IPS-18c (cell line): Measurements from ENCODE around the gene ELP4.
"Not testable (repeated sequence)": the region's sequence is repeated elsewhere in the genome, so short reads cannot be mapped to it uniquely, and the experiment has no call there.

Experiments
- H3K4me3 ChIP-seq: 2 replicates; pipeline ENCODE4 v1.7.0; 2013; ENCODE audit warnings: low read depth, mild to moderate bottlenecking, low read length, moderate library complexity; ENCODE audit not compliant: insufficient read depth
- H3K9me3 ChIP-seq: one replicate; pipeline ENCODE4 v1.6.1; 2013; ENCODE audit warnings: mild to moderate bottlenecking, low read length, moderate library complexity; ENCODE audit not compliant: control insufficient read depth, insufficient read depth

The ELP4 gene

DNA sequence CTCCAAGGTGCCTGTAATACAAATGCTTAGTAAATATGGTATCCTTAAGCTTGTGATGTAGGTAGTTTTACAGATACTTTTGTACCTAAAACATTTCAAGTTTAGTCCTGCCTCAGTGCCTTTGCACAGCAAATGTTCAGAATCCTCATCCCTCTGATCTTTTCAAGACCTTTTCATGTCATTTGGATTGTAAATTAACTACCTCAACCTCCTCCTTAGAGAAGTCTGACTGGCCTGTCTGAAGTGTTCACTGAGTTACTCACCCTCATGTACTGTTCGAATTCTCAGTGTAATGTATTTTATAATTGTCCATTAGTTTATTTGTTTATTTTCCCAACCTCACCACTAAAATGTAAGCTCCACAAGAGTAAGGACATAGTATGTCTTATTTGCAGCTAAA, 147.5 kb downstream of the ELP4 start:
- H3K4me3 ChIP-seq: no peak overlapping the region
- no peaks in the 10 kb centered on the region for H3K9me3 ChIP-seq

DNA sequence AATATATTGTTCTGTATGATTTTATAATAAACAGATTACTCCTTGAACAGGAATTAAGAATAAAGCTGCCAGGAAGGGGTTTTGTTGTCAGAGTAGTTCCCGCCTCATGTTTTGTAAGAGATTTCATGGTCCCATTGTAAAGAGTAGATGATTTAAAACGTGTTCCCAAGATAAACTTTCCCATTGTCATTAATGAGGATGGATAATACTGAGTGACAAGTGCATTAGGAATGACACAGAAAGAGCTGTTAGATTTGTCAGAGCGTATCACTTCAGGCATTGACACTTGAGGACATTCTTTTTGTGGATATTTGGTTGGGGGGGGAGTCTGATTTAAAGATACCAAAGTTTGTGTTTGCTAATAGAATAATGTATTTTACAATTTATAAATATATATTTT, 154.6 kb downstream of the ELP4 start:
- no peak overlapping the region for H3K4me3 ChIP-seq
- H3K9me3 ChIP-seq: no peaks in the 10 kb centered on the region

DNA sequence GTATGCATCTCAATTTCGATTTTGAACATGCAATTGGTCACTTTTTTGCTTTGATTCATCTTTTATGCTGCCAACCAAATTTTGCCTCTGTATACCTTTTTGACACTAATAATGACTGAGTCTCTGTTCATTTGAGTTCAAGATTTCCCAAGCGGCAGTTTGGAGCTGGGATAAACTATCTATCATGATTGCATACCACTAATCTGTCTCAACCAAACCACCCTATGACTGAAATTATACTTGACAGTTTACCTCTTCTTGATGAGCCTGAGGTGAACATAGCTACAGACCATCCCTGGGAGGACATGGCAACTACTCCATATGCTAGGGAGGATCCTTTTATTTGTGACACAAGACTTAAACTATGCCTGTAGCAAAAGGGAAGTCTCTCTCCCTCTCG, 155.4 kb downstream of the ELP4 start:
- no peaks in the 10 kb centered on the region for H3K9me3 ChIP-seq
- no peak overlapping the region for H3K4me3 ChIP-seq

DNA sequence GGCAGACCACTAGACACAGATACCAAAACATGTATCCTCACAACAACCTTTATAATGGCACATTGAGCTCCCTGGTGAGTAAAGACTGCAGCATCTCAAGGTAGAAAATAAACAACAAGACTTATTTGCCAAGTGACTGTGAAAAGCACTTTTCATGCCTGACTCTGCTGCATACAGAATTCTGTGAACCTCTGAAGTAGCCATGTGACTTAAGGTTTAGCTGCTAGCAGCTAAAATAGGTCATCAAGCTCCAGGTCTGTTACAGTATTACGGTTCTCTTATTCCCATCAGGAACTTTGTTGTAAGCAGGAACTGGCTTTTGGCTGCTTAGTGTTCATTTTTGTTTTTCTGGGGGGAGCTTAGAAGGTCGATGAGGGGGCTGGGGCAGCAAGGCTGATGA, 162.1 kb downstream of the ELP4 start:
- H3K4me3 ChIP-seq: no peak overlapping the region
- no peaks in the 10 kb centered on the region for H3K9me3 ChIP-seq

DNA sequence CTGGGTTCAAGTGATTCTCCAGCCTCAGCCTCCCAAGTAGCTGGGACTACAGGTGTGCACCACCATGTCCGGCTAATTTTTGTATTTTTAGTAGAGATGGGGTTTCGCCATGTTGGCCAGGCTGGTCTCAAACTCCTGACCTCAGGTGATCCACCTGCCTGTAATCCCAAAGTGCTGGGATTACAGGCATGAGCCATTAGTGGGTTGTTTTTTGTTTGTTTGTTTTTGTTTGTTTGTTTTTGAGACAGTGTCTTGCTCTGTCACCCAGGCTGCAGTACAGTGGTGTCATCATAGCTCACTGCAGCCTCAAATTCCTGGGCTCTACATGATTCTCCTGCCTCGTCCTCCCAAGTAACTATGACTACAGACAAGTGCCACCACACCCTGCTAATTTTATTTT, 163.5 kb downstream of the ELP4 start:
- H3K9me3 ChIP-seq, H3K4me3 ChIP-seq: not testable (repeated sequence)

DNA sequence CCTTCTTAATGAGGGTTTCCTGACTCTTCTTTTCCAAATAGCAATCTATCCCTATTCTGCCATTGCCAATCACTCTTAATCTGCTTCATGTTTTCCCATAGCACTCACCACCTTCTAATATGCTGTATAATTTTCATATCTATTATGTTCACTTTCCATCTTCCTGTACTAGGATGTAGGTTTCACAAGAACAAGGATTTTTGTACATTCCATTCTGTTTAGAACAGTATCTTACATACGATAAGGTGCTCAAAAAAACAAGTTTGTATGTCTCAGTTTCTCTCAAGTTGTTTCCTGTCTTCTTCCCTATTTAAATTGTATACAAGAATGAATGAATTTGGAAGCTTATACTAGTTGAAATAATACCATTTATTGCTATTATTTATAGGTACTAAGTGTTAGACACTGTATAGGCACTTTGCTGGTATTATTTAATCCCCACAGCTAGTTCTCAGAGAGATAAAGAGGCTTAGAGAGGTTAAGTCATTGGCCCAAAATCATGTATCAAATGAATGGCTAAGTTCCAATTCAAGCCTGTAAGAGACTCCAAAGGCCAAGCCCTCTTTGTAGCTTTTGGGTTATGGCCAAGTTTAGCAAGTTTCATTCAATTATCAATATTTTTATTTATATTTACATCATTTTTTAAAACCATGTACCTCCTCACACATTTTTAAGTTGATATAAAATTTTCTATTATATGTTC, 166.9 kb downstream of the ELP4 start:
- Histone ChIP-seq H3K4me3 (no peak overlapping the region), H3K9me3 (no peaks in the 10 kb centered on the region)

DNA sequence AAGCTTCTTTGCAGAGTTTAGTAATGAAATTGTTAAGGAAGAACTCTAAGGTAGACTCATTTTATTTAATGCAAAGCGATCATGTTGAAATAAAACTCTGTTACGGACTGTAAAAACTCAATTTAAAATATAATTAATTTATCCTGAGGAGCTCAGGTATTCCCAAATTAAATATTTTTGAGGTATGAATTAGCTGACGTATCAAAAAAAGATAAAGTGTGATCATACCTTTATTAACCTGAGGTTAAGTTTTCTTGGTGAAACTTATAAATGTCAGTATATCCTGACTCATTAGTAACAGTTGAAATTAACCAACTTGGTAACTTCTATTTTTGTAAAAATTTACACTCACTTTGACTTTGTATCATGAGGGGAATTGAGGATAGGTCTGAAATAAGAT, 171.2 kb downstream of the ELP4 start:
- H3K9me3 ChIP-seq: no peaks in the 10 kb centered on the region

DNA sequence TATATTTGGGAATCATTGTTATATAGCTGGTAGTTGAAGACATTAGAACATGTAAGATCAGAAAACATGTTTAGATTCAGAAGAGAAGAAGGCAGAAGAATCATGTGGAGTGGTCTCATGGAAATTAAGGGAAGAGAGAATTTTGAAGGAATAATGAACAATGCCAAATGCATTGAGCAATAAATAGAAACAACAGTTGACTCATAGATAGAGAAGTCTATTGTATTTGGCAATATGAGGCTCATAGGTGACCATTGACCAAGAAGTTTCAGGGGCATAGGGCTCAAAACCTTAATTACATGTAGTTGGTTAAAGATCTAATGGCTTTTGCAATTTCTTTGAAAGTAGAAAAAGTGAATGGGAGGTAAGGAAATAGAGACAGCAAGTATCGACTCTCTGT, 177.7 kb downstream of the ELP4 start:
- H3K9me3 ChIP-seq: no peaks in the 10 kb centered on the region

More for the DNA sequence above, 171.2 kb downstream of the ELP4 start:
- H3K4me3 ChIP-seq: no peak overlapping the region

DNA sequence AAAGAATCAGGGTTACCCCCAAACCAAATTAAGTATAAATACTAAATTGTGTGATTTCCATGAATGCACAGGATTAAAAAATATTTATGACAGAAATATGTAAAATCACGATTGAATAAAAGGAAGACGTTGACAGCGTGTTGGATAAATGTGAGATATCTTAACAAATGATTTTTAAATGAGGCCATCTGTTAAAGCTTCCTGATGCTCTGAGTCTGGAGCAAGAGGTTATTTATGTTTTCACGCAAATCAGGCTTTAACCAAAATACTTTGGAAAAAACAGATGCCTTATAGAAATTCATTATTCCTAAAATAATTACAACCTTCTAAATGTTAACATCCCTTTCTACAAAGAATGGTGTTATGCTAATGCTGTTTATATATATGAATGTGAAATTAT, 178.3 kb downstream of the ELP4 start:
- no peaks in the 10 kb centered on the region for H3K9me3 ChIP-seq
- H3K4me3 ChIP-seq: no peak overlapping the region

More for the DNA sequence above, 177.7 kb downstream of the ELP4 start:
- no peak overlapping the region for H3K4me3 ChIP-seq

DNA sequence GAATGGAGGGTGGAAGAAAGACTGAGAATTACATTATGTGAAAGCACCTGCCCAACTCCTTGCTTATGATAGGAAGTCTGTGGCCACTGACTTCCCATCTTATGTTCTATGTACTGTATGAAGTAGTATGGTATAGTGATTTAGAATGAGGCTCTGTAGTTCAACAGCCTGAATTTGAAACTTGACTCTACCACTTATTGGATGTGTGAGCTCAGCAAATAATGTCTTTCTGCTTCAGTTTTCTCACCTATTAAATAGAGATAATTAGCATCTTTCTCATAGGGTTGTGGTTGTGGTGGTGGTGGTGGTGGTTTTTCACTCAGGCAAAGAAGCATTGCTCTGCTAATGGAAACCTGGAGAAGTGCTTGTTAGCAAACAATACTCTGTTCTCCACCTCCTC, 180.0 kb downstream of the ELP4 start:
- H3K9me3 ChIP-seq: no peaks in the 10 kb centered on the region
- H3K4me3 ChIP-seq: no peak overlapping the region

DNA sequence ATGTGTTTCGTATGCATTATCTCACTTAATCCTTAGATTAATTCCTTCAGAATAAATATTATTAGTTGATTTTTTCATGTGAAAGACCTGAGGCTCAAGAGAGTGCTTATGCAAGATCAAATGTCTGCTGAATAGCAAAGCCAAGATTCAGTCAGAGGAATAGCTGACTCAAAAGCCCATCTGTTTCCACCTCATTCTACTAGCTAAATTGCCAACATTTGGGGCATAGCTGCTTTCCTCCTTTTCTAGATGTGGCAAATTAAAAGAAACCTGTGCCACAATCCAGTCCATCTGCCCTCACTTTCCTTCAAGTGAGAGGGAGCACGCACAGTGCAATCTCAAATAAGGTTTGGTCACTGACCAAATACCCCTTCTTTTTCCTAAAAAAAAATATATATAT, 180.5 kb downstream of the ELP4 start:
- no peak overlapping the region for H3K4me3 ChIP-seq
- no peaks in the 10 kb centered on the region for H3K9me3 ChIP-seq

DNA sequence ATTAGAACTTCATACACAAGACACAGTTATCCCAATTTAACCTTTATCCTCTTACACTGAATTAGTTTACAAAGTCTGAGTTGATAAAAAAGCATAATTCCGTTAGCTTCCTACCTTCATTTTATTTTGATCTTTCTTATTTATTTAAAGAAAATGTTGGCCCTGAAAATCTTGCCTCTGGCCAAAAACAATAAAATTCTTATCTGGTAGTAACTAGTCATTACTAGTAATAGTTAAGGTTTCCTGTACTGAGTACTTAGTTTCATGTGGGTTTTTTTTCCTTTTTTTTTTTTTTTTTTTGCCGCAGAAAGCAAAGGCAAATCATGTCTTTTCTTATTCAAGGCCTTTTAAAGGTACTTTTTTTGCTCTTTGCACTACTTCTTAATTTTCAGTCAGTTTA, 180.9 kb downstream of the ELP4 start:
- H3K9me3 ChIP-seq: no peaks in the 10 kb centered on the region
- no peak overlapping the region for H3K4me3 ChIP-seq

DNA sequence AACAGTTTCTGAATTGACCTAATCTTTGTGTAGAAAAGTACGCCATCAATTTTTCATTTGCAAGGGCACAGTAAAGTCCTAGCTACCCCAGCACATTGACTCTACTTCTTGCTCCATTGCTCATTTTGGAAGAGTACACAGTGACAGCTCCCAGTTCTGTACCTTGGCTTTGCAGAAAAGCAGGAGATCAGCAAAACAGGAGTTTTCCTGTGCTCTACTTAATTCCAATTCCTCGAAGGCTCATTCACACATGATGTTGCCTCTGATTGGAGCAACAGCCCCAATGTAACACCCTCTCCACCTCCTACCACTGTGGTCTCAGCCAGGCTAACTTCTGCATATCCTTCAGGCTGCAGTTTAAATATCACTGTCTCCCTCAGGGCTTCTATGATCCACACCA, 182.9 kb downstream of the ELP4 start:
- no peaks in the 10 kb centered on the region for H3K9me3 ChIP-seq

DNA sequence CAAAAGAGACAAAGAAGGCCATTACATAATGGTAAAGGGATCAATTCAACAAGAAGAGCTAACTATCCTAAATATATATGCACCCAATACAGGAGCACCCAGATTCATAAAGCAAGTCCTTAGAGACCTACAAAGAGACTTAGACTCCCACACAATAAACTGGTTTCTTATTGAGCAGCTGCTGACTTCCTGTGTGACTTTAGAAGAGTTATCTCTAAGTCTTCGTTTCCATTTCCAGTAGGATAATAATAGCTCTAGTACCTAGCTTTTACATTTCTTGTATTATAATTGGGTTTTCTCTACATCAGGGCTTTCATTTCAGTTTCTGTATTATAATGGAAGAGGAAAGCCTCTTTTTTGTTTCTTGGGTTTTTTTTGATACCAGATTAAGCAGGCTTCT, 187.5 kb downstream of the ELP4 start:
- not testable (repeated sequence) for H3K4me3 ChIP-seq, H3K9me3 ChIP-seq

More for the DNA sequence above, 182.9 kb downstream of the ELP4 start:
- no peak overlapping the region for H3K4me3 ChIP-seq

DNA sequence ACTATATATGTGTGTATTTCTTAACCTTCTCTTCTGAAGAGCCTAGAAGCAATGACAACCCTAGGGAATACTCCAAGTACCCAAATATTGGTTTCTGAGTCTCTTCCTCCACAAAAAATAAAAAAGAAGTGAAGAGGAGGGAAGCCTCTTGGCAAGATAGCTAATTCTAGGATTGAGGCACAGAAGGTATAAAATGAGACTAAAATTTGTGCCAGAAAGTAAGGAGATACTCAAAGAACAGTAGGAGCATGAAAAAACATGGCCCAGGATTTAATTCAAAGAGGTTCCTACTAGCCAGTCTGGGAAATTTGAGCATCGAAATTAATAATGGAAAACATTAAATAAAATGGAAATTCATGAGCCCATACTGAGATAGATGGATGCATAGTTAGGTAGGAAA, 189.5 kb downstream of the ELP4 start:
- Histone ChIP-seq H3K4me3 (no peak overlapping the region), H3K9me3 (no peaks in the 10 kb centered on the region)

DNA sequence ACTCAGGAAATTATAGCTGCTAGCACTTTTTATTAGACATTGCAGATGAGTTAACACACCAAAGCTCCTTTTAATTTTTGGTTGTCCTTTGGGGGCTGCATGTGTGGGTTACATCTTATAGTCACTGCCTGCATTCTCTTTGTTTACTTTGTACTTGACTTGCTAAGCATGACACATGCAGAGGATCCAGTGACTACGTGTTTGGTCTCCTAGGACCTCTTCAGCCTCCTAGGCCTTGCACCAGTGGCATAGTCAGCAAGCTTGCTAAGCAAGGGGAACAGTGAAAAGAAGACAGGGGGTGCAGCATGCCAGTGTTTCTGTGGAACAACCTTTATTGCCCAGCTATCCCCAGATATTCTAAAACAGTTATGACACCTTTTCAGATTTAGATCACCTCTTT, 193.4 kb downstream of the ELP4 start:
- no peak overlapping the region for H3K4me3 ChIP-seq
- H3K9me3 ChIP-seq: no peaks in the 10 kb centered on the region

DNA sequence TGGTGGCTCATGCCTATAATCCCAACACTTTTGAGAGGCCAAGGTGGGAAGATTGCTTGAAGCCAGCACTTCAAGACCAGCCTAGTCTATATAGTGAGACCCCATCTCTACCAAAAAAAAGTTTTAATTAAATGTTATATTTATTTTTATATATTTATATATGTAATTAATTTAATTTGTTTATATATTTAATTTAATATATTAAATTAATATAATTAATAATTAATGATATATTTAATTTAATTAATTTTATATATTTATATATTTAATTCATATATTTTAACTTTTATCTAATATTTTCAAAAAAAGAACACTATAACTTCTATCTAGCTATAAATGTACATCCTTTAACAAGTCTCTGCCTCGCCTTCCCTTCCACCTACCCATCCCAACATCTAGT, 196.8 kb downstream of the ELP4 start:
- Histone ChIP-seq H3K4me3 (no peak overlapping the region), H3K9me3 (no peaks in the 10 kb centered on the region)

DNA sequence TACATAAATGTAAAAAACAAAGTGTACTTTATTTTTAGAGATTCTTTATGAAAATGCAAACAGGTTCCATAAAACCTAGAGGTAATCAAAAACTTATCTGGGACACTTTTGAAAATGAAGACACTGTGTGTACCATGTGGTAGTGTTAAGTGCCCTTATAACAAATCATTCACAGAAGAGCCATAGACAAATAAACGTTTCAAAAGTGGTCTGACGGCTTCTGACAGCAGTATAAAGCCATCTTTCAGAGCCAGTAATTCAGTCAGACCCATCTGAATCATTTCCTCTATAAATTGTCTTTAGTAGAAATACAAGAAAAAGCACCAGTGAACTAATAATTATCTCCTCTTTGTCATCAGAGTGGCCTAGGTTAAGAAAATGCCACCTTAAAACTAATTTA, 201.6 kb downstream of the ELP4 start:
- H3K9me3 ChIP-seq: no peaks in the 10 kb centered on the region
- H3K4me3 ChIP-seq: no peak overlapping the region

DNA sequence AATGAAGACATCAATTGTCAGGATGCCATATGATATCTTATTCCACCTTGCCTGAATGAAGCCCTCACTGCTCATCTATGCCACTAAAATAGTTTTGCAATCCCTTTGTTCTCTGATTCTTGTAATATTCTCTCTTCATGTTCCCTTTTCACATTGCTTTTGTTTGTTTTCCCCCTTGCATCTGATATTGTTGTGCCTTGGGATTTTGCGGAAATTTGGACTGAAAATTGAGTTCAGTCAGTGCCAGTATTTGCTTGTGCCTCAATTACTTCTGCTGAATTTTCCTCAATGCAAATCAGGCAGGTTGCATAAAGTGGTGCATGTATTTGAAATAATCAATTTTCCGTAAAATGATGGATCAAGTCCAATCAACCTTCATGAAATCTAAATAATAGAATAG, 203.3 kb downstream of the ELP4 start:
- Histone ChIP-seq H3K9me3 (no peaks in the 10 kb centered on the region), H3K4me3 (no peak overlapping the region)
